GM19372 (cell line): ENCODE data around the gene SYNGR1.
"Not testable (repeated sequence)": the region's sequence is repeated elsewhere in the genome, so short reads cannot be mapped to it uniquely, and the experiment has no call there.

Source experiments
- ATAC-seq: cut with Tn5 transposase; IDR thresholded peaks from one replicate; pipeline ENCODE4 v1.9.1; 2021; ENCODE audit warnings: mild to moderate bottlenecking, low read depth, moderate library complexity; ENCODE audit not compliant: unreplicated experiment

The SYNGR1 gene

GRCh38 chr22:39316440-39317083 lies 33.2 kb upstream of the SYNGR1 start:
- ATAC-seq, result no peak

GRCh38 chr22:39317084-39317774 lies 32.6 kb upstream of the SYNGR1 start:
- ATAC-seq, result no peak

GRCh38 chr22:39317775-39318506 lies 31.9 kb upstream of the SYNGR1 start:
- ATAC-seq, result no peak

- no peak for ATAC-seq
Measured at GRCh38 chr22:39318507-39319283, 31.1 kb upstream of the SYNGR1 start.

GRCh38 chr22:39319284-39320022 lies 30.3 kb upstream of the SYNGR1 start, which contains the start of gene RPL3:
Gene RPL3, minus strand, starts transcription at chr22:39319623. Its CDS starts 26 bp downstream, at chr22:39319597.
- peak; percentile 79 for ATAC-seq

- not testable (repeated sequence) for ATAC-seq
Measured at GRCh38 chr22:39320616-39321029, 29.2 kb upstream of the SYNGR1 start.

- no peak for ATAC-seq
Measured at GRCh38 chr22:39325392-39325932, 24.3 kb upstream of the SYNGR1 start.

- ATAC-seq, result no peak
Measured at GRCh38 chr22:39327995-39328754, 21.6 kb upstream of the SYNGR1 start.

GRCh38 chr22:39330553-39330952 lies 19.2 kb upstream of the SYNGR1 start:
- ATAC-seq, result not testable (repeated sequence)

- no peak for ATAC-seq
Measured at GRCh38 chr22:39332441-39333064, 17.2 kb upstream of the SYNGR1 start.

GRCh38 chr22:39336411-39336810 lies 13.4 kb upstream of the SYNGR1 start:
- ATAC-seq, result no peak

- not testable (repeated sequence) for ATAC-seq
Measured at GRCh38 chr22:39339775-39340174, 10.0 kb upstream of the SYNGR1 start.

GRCh38 chr22:39341179-39341578 lies 8.6 kb upstream of the SYNGR1 start:
- ATAC-seq, result no peak

GRCh38 chr22:39343259-39344045 lies 6.3 kb upstream of the SYNGR1 start:
- ATAC-seq, result no peak

- ATAC-seq, result no peak
Measured at GRCh38 chr22:39344046-39344390, 5.8 kb upstream of the SYNGR1 start.

- ATAC-seq, result no peak
Measured at GRCh38 chr22:39345231-39345630, 4.6 kb upstream of the SYNGR1 start.

GRCh38 chr22:39348909-39349505 lies 784 bp upstream of the SYNGR1 start:
- ATAC-seq, result no peak
